H9 (cell line): ENCODE results near the gene NAA20. TPM values are rescaled to one million over a fixed set of nuclear protein-coding genes. Genes with fewer than 3 reads are reported as not detected.

Experiments
- DNase-seq: peaks from one replicate; pipeline ENCODE4 v3.0.0-alpha.2; 2017
- H2AFZ ChIP-seq: one replicate; pipeline ENCODE4 v1.6.1; 2013; ENCODE audit warnings: mild to moderate bottlenecking, low read length, control low read depth, moderate library complexity
- H2AK5ac ChIP-seq: 2 replicates; pipeline ENCODE4 v1.6.1; 2013; ENCODE audit warnings: low read length, control low read depth, mixed read lengths; ENCODE audit not compliant: insufficient read length
- H2BK120ac ChIP-seq: one replicate; pipeline ENCODE4 v1.6.1; 2013; ENCODE audit warnings: low read depth, mild to moderate bottlenecking, low read length, control low read depth, inconsistent platforms; ENCODE audit not compliant: poor library complexity, severe bottlenecking
- H2BK12ac ChIP-seq: 2 replicates; pipeline ENCODE4 v1.6.1; 2013; ENCODE audit warnings: low read length, control low read depth, mixed read lengths, low read depth; ENCODE audit not compliant: insufficient read length
- H2BK15ac ChIP-seq: 2 replicates; pipeline ENCODE4 v1.6.1; 2013; ENCODE audit warnings: low read depth, low read length, control low read depth
- H2BK20ac ChIP-seq: one replicate; pipeline ENCODE4 v1.6.1; 2013; ENCODE audit warnings: low read depth, mild to moderate bottlenecking, low read length, control low read depth, inconsistent platforms; ENCODE audit not compliant: poor library complexity, severe bottlenecking
- H2BK5ac ChIP-seq: 2 replicates; pipeline ENCODE4 v1.6.1; 2013; ENCODE audit warnings: low read length, control low read depth, mixed read lengths; ENCODE audit not compliant: insufficient read length
- H3K14ac ChIP-seq: 2 replicates; pipeline ENCODE4 v1.6.1; 2013; ENCODE audit warnings: low read length, control low read depth; ENCODE audit not compliant: insufficient read depth
- H3K18ac ChIP-seq: 2 replicates; pipeline ENCODE4 v1.6.1; 2013; ENCODE audit warnings: low read depth, mild to moderate bottlenecking, mixed read lengths, low read length, control low read depth; ENCODE audit not compliant: insufficient read length
- H3K23ac ChIP-seq: 2 replicates; pipeline ENCODE4 v1.6.1; 2013; ENCODE audit warnings: low read length, control low read depth, mixed read lengths, low read depth; ENCODE audit not compliant: insufficient read length
- H3K23me2 ChIP-seq: 2 replicates; pipeline ENCODE4 v1.6.1; 2013; ENCODE audit warnings: low read depth, mild to moderate bottlenecking, mixed read lengths, low read length, control low read depth; ENCODE audit not compliant: insufficient read length, poor library complexity, severe bottlenecking
- H3K27ac ChIP-seq: 2 replicates; pipeline ENCODE4 v1.5.1; 2013; ENCODE audit warnings: low read length, control low read depth, mixed read lengths, low read depth; ENCODE audit not compliant: insufficient read length
- H3K27me3 ChIP-seq: 2 replicates; pipeline ENCODE4 v1.6.1; 2013; ENCODE audit warnings: low read length, control low read depth, inconsistent platforms; ENCODE audit not compliant: insufficient read depth
- H3K4ac ChIP-seq: 2 replicates; pipeline ENCODE4 v1.6.1; 2013; ENCODE audit warnings: low read depth, mild to moderate bottlenecking, control low read depth, inconsistent platforms, low read length, moderate library complexity
- H3K4me1 ChIP-seq: 2 replicates; pipeline ENCODE4 v1.6.1; 2013; ENCODE audit warnings: low read length, control low read depth, inconsistent platforms; ENCODE audit not compliant: insufficient read depth
- H3K4me2 ChIP-seq: 2 replicates; pipeline ENCODE4 v1.6.1; 2013; ENCODE audit warnings: low read length, control low read depth, mixed read lengths; ENCODE audit not compliant: insufficient read length, insufficient read depth
- H3K56ac ChIP-seq: 2 replicates; pipeline ENCODE4 v1.6.1; 2013; ENCODE audit warnings: low read depth, mild to moderate bottlenecking, mixed read lengths, low read length, control low read depth; ENCODE audit not compliant: insufficient read length
- H3K79me1 ChIP-seq: 2 replicates; pipeline ENCODE4 v1.6.1; 2013; ENCODE audit warnings: low read depth, mild to moderate bottlenecking, moderate library complexity, low read length, control low read depth, inconsistent platforms; ENCODE audit not compliant: insufficient read depth, poor library complexity, severe bottlenecking
- H3K79me2 ChIP-seq: 2 replicates; pipeline ENCODE4 v1.6.1; 2013; ENCODE audit warnings: low read length, control low read depth, inconsistent platforms; ENCODE audit not compliant: insufficient read depth
- H3K9ac ChIP-seq: 2 replicates; pipeline ENCODE4 v1.6.1; 2013; ENCODE audit warnings: low read length, control low read depth, mixed read lengths; ENCODE audit not compliant: insufficient read length; ENCODE audit errors: extremely low read depth
- H3K9me3 ChIP-seq: one replicate; pipeline ENCODE4 v1.6.1; 2013; ENCODE audit warnings: low read depth, low read length, inconsistent platforms; ENCODE audit not compliant: control insufficient read depth
- H3T11ph ChIP-seq: one replicate; pipeline ENCODE4 v1.6.1; 2013; ENCODE audit warnings: mild to moderate bottlenecking, low read length, control low read depth, inconsistent platforms
- H4K20me1 ChIP-seq: one replicate; pipeline ENCODE4 v1.6.1; 2013; ENCODE audit not compliant: control insufficient read depth, insufficient read length, insufficient read depth
- H4K5ac ChIP-seq: 2 replicates; pipeline ENCODE4 v1.6.1; 2013; ENCODE audit warnings: low read depth, mild to moderate bottlenecking, mixed read lengths, low read length, control low read depth; ENCODE audit not compliant: insufficient read length
- H4K8ac ChIP-seq: replicated peaks from 2 replicates; pipeline ENCODE4 v1.6.1; 2013; ENCODE audit warnings: low read length, control low read depth, mixed read lengths, low read depth; ENCODE audit not compliant: insufficient read length
- H4K91ac ChIP-seq: 2 replicates; pipeline ENCODE4 v1.6.1; 2013; ENCODE audit warnings: low read depth, mild to moderate bottlenecking, moderate library complexity, mixed read lengths, low read length, control low read depth; ENCODE audit not compliant: insufficient read length
- H3K27ac Mint-ChIP-seq, 3 experiments: 2 replicates in 2 of 3; 3 replicates in 1 of 3; pipeline ENCODE4 v1.8.0; 2020 to 2021; ENCODE audit warnings: mixed read lengths in 3 of 3, mild to moderate bottlenecking in 1 of 3, moderate library complexity in 1 of 3
- H3K27me3 Mint-ChIP-seq: 2 replicates; pipeline ENCODE4 v1.8.0; 2021; ENCODE audit warnings: low read depth, mild to moderate bottlenecking, moderate library complexity, mixed read lengths
- H3K36me3 Mint-ChIP-seq, 3 experiments: 2 replicates in 2 of 3; 3 replicates in 1 of 3; pipeline ENCODE4 v1.8.0; 2020 to 2021; ENCODE audit warnings: low read depth in 3 of 3, mixed read lengths in 3 of 3; ENCODE audit not compliant: insufficient read depth in 1 of 3
- H3K4me1 Mint-ChIP-seq, 2 experiments: 2 replicates each; pipeline ENCODE4 v1.8.0; 2020; ENCODE audit warnings: mixed read lengths in 2 of 2
- H3K4me3 Mint-ChIP-seq, 2 experiments: 2 replicates in 1 of 2; 3 replicates in 1 of 2; pipeline ENCODE4 v1.8.0; 2020 to 2021; ENCODE audit warnings: mild to moderate bottlenecking in 2 of 2, mixed read lengths in 2 of 2, moderate library complexity in 1 of 2
- H3K9me3 Mint-ChIP-seq, 2 experiments: 2 replicates in 1 of 2; 3 replicates in 1 of 2; pipeline ENCODE4 v1.8.0; 2020; ENCODE audit warnings: mild to moderate bottlenecking in 2 of 2, mixed read lengths in 2 of 2, moderate library complexity in 1 of 2
- CTCF ChIP-seq: fragments of 200-600 bp; sonication (generic); conservative IDR thresholded peaks from 3 replicates; pipeline ENCODE4 v1.8.0; 2021; ENCODE audit warnings: antibody characterized with exemption, mild to moderate bottlenecking
- WGBS: extraction: QIAGEN DNeasy Blood & Tissue Kit; methylation state at CpG from one replicate; pipeline ENCODE4 v1.1.7; 2013; ENCODE audit warnings: missing lambda C conversion rate, low lambda C conversion rate, mixed read lengths; ENCODE audit not compliant: insufficient read length; ENCODE audit errors: extremely low coverage; 5-methylcytosine and 5-hydroxymethylcytosine counted together
- total RNA-seq: library from RNA; stranded (reverse); gene quantifications from 2 replicates; pipeline ENCODE4 v1.2.1, GENCODE V29; 2021

The NAA20 gene
- total RNA-seq, 1 experiment from 2014 or later = 48.1 TPM

- H3K14ac ChIP-seq = no peak overlapping the region
- H2AK5ac ChIP-seq = no peak overlapping the region
- H3K27ac ChIP-seq = no peak overlapping the region
- H4K91ac ChIP-seq = no peak overlapping the region
- no peak overlapping the region for H2BK5ac ChIP-seq
- H3K27me3 ChIP-seq = no peaks in the 10 kb centered on the region
- H3K23me2 ChIP-seq = no peaks in the 10 kb centered on the region
- Mint-ChIP-seq H3K36me3 (no peaks in the 10 kb centered on the region), H3K9me3 (no peaks in the 10 kb centered on the region), H3K27me3 (no peaks in the 10 kb centered on the region; the same call in 1 of the 2 replicates), H3K4me1 (peaks cover 14 to 18% of the 10 kb centered on the region in 2 experiments), H3K4me3 (no peak overlapping the region), H3K27ac (no peak overlapping the region)
- H3K79me2 ChIP-seq = no peaks in the 10 kb centered on the region
- DNase-seq = no peak
- H3K9ac ChIP-seq = no peak overlapping the region
- TF ChIP-seq CTCF = no peak
- no peak overlapping the region for H3K23ac ChIP-seq
- H4K5ac ChIP-seq = no peak overlapping the region
- H2BK120ac ChIP-seq = no peak overlapping the region
- WGBS = no CpG with 5 or more reads among the region's 1 CpG
- H2AFZ ChIP-seq = no peak overlapping the region
- H4K20me1 ChIP-seq = no peaks in the 10 kb centered on the region
- no peak overlapping the region for H3K4me2 ChIP-seq
- H3T11ph ChIP-seq = no peak overlapping the region
- H3K4me1 ChIP-seq = peaks cover 4% of the 10 kb centered on the region; the same call in 1 of the 2 replicates
- H3K56ac ChIP-seq = no peak overlapping the region
- H2BK12ac ChIP-seq = no peak overlapping the region
- H2BK15ac ChIP-seq = no peak overlapping the region
- no peak overlapping the region for H3K18ac ChIP-seq
- no peaks in the 10 kb centered on the region for H3K79me1 ChIP-seq
- no peak overlapping the region for H2BK20ac ChIP-seq
- H4K8ac ChIP-seq = no peak overlapping the region
- H3K4ac ChIP-seq = no peak overlapping the region
- no peaks in the 10 kb centered on the region for H3K9me3 ChIP-seq
These were observed 25.9 kb upstream of the NAA20 start for GRCh38 chr20:19991308-19991707.
